HL-60 (cell line): Measurements from ENCODE around the gene CCDC47.

ENCODE experiments used
- DNase-seq, 2 experiments: peaks; one replicate each; pipeline ENCODE4 v3.0.0-alpha.2; 2010 to 2020; ENCODE audit warnings: low read depth in 1 of 2, low spot score in 1 of 2
- H3K27ac ChIP-seq: fragments of 250-450 bp; sonication (Bioruptor Pico); replicated peaks from 2 replicates; pipeline ENCODE4 v1.5.1; 2020; ENCODE audit warnings: mild to moderate bottlenecking, moderate library complexity
- H3K27me3 ChIP-seq: fragments of 250-450 bp; sonication (Bioruptor Pico); 2 replicates; pipeline ENCODE4 v1.5.1; 2021; ENCODE audit warnings: mild to moderate bottlenecking, moderate library complexity; ENCODE audit not compliant: insufficient read depth, poor library complexity, severe bottlenecking
- H3K4me3 ChIP-seq: replicated peaks from 2 replicates; pipeline ENCODE4 v1.5.1; 2011; ENCODE audit warnings: mild to moderate bottlenecking, control low read depth, low read length; ENCODE audit not compliant: insufficient read depth
- CTCF ChIP-seq: IDR thresholded peaks from one replicate; pipeline ENCODE4 v1.5.1; 2011; ENCODE audit warnings: low read length, control low read depth, inconsistent platforms; ENCODE audit not compliant: insufficient read depth
- GABPA ChIP-seq: IDR thresholded peaks from 2 replicates; pipeline ENCODE4 v1.6.1; 2012; ENCODE audit warnings: low read depth
- POLR2AphosphoS5 ChIP-seq: IDR thresholded peaks from 2 replicates; pipeline ENCODE4 v1.6.1; 2012; ENCODE audit warnings: low read depth
- REST ChIP-seq: IDR thresholded peaks from 2 replicates; pipeline ENCODE4 v1.6.1; 2012; ENCODE audit warnings: low read depth; ENCODE audit not compliant: insufficient replicate concordance
- SPI1 ChIP-seq: IDR thresholded peaks from 2 replicates; pipeline ENCODE4 v1.6.1; 2012; ENCODE audit warnings: low read depth, mild to moderate bottlenecking, borderline replicate concordance

Gene CCDC47

GRCh38 chr17:63698381-63698885 lies 75.0 kb downstream of the CCDC47 start:
- Histone ChIP-seq H3K4me3 (peak overlapping the region; percentile 80), H3K27ac (peak overlapping the region; percentile 98), H3K27me3 (no peaks in the 10 kb centered on the region)
- DNase-seq, result peak in 1 of 2 experiments; percentile 19
- TF ChIP-seq CTCF (no peak), REST (no peak), SPI1 (no peak), GABPA (no peak), POLR2AphosphoS5 (no peak)

DNA sequence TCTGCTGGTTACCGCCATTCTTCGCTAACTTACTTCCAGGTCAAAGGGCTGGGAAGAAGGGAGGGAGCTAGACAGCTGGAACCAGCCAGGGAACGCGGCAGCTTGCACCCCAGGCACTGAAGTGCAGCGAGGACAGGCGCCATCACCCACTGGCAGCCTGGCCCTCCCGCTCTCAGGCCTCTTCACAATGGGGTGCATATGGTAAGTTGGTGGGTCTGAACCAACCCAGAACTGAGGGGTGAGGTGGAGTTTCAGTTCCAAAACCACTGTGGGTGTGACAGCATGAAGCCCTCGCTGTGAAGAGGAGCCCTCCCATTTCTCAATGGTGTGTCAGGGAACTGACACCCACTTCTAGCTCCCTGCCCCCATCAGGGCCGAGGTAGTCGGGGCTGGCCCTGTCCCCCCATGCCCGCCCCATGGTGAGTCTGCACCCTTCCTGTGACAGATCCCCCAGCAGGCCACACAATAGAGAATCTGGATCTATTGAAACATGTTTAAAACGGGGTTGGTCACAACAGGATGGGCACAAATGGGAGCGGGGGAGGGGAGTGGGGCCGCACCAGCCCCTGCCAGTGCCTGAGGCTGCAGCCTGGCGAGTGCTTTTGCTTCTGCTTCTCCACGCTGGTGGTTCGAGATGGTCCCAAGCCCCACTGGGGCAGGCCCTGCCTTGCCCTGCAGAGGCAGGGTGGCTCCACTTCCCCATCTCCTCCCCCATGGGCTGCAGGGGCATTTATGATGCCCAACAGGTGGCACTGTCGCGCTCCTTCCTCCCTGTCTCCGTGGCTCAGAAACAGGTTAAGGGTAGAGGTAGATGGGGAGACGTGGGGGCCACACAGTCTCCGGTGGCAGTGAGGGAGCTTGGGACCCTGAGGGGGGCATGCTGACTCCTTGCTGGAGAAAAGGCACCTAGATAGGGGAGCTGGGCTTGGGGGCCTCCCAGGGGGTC lies 75.8 kb downstream of the CCDC47 start:
- Histone ChIP-seq H3K27me3 (no peaks in the 10 kb centered on the region), H3K27ac (peak overlapping the region; percentile 98), H3K4me3 (peak overlapping the region; percentile 80)
- TF ChIP-seq POLR2AphosphoS5 (peak; percentile 34), SPI1 (peak; percentile 97), CTCF (peak; percentile 96), GABPA (no peak), REST (no peak)
- DNase-seq, result peak in 1 of 2 experiments; percentile 93

- no peaks in the 10 kb centered on the region for H3K27me3 ChIP-seq
- H3K27ac ChIP-seq, result no peak overlapping the region
- TF ChIP-seq SPI1 (no peak), CTCF (peak; percentile 9)
- H3K4me3 ChIP-seq, result no peak overlapping the region
- DNase-seq, result peak in 1 of 2 experiments; percentile 60
These were observed 76.9 kb downstream of the CCDC47 start for GRCh38 chr17:63696381-63696961.
